HepG2 (cell line): Measurements from ENCODE around the gene ABCD1. TPM values are rescaled to one million over a fixed set of nuclear protein-coding genes. Genes with fewer than 3 reads are reported as not detected.

Experiments used
- CEBPZ ChIP-seq: IDR thresholded peaks from 2 replicates; pipeline ENCODE4 v1.6.1; 2012; ENCODE audit warnings: low read length, improper control_type of control experiment
- CERS6 ChIP-seq: sonication (generic); formaldehyde crosslinking; IDR thresholded peaks from 2 replicates; pipeline ENCODE4 v1.5.0; 2020; ENCODE audit warnings: missing genetic modification reagents
- HNF1A ChIP-seq, 2 experiments: sonication (generic) in 1 of 2; formaldehyde crosslinking in 1 of 2; IDR thresholded peaks; 2 replicates each; pipeline versions ENCODE4 v1.4.0 to v1.6.1; 2016 to 2020; ENCODE audit warnings: borderline replicate concordance in 1 of 2, low read depth in 1 of 2, mild to moderate bottlenecking in 1 of 2, missing genetic modification reagents in 1 of 2
- NR2C2 ChIP-seq: sonication (generic); formaldehyde crosslinking; IDR thresholded peaks from 2 replicates; pipeline ENCODE4 v1.4.0; 2020; ENCODE audit warnings: missing genetic modification reagents, mild to moderate bottlenecking, moderate library complexity, borderline replicate concordance
- RBFOX2 ChIP-seq: fragments of 200-400 bp; formaldehyde crosslinking; IDR thresholded peaks from 2 replicates; pipeline ENCODE4 v1.6.1; 2017; ENCODE audit warnings: low read depth, mild to moderate bottlenecking, low read length
- SALL1 ChIP-seq: sonication (generic); formaldehyde crosslinking; IDR thresholded peaks from 2 replicates; pipeline ENCODE4 v1.8.0; 2022; ENCODE audit warnings: mild to moderate bottlenecking, missing genetic modification reagents
- ZNF687 ChIP-seq: sonication (generic); formaldehyde crosslinking; IDR thresholded peaks from 2 replicates; pipeline ENCODE4 v1.5.1; 2020; ENCODE audit warnings: mild to moderate bottlenecking, missing genetic modification reagents, moderate library complexity
- ZNF878 ChIP-seq: sonication (generic); formaldehyde crosslinking; IDR thresholded peaks from 2 replicates; pipeline ENCODE4 v1.8.1; 2023; ENCODE audit warnings: mild to moderate bottlenecking, missing genetic modification reagents, moderate library complexity
- ZSCAN20 ChIP-seq: sonication (generic); formaldehyde crosslinking; IDR thresholded peaks from 2 replicates; pipeline ENCODE4 v1.4.0; 2020; ENCODE audit warnings: missing genetic modification reagents, mild to moderate bottlenecking, borderline replicate concordance
- polyA plus RNA-seq, 8 experiments: library from polyadenylated mRNA; depleted of rRNA in 3 of 8; stranded (reverse) in 7 of 8; unstranded in 1 of 8; fragments of >200 nt; fragmentation: Illumina TruSeq in 4 of 8; extraction: Trizol in 4 of 8; gene quantifications; 2 replicates each; pipeline versions ENCODE4 v1.2.1 to v1.2.3, GENCODE V29; 2011 to 2016; ENCODE audit warnings: low read depth in 4 of 8, missing spikeins in 1 of 8, mixed read lengths in 1 of 8; ENCODE audit not compliant: insufficient read depth in 1 of 8
- total RNA-seq, 5 experiments: library from RNA; depleted of rRNA; stranded (reverse); fragments of >200 nt; fragmentation: Illumina TruSeq; extraction: Trizol; gene quantifications; 2 replicates each; pipeline ENCODE4 v1.2.3, GENCODE V29; 2016; ENCODE audit warnings: low read depth in 1 of 5

The ABCD1 gene
- total and polyA plus RNA-seq, 2 of the 13 experiments (the other 11 are each of a cell fraction or from before 2014, with no cell fraction given), result 11.4 to 15.9 TPM

GRCh38 chrX:153685751-153686696 is 38.6 kb upstream of the ABCD1 start (continued):
- peak; percentile 63 for TF ChIP-seq ZNF687 (CRISPR knock-in tag)
- no peak for TF ChIP-seq ZSCAN20 (CRISPR knock-in tag)
- peak; percentile 51 for TF ChIP-seq RBFOX2
- no peak for TF ChIP-seq HNF1A (IDR thresholded peaks at IDR 0.05; ENCODE audit: low read depth)
- no peak for TF ChIP-seq HNF1A (CRISPR knock-in tag; IDR thresholded peaks at IDR 0.05; ENCODE audit: borderline replicate concordance)
- no peak for TF ChIP-seq CERS6 (CRISPR knock-in tag)
- TF ChIP-seq SALL1 (CRISPR knock-in tag), result 0 out of 2 replicates have a peak, but pooled peaks have one; percentile 4
- no peak for TF ChIP-seq ZNF878 (CRISPR knock-in tag)
- no peak for TF ChIP-seq CEBPZ
- no peak for TF ChIP-seq NR2C2 (CRISPR knock-in tag)
